ENCODE measurements around the gene MASTL.

- TF ChIP-seq CTCF (conservative IDR thresholded peaks at IDR 0.05 in 1 of 2, IDR thresholded peaks at IDR 0.05 in 1 of 2; ENCODE audit: low read depth in 1 of 2, low read length in 2 of 2) (no peak), EZH2 (IDR thresholded peaks at IDR 0.05; ENCODE audit: low read length, missing control alignments) (no peak)
Observed at GRCh38 chr10:27143686-27144085, 11.5 kb upstream of the MASTL start.

Data from fibroblast of lung (primary cell).